Adipocyte (in vitro differentiated cells): ENCODE results near the gene ZMYM4.

Experiments
- DNase-seq: peaks from one replicate; pipeline ENCODE4 v3.0.0-alpha.2; 2015; ENCODE audit warnings: low read depth
- H3K27me3 ChIP-seq: replicated peaks from 2 replicates; pipeline ENCODE4 v1.7.0; 2013; ENCODE audit warnings: mild to moderate bottlenecking, low read length, moderate library complexity; ENCODE audit not compliant: control insufficient read depth, insufficient read depth
- H3K36me3 ChIP-seq: 2 replicates; pipeline ENCODE4 v1.7.0; 2013; ENCODE audit warnings: low read length, mild to moderate bottlenecking, moderate library complexity; ENCODE audit not compliant: control insufficient read depth, insufficient read depth, severe bottlenecking
- H3K4me1 ChIP-seq: 2 replicates; pipeline ENCODE4 v1.7.0; 2013; ENCODE audit warnings: mild to moderate bottlenecking, low read length, moderate library complexity; ENCODE audit not compliant: control insufficient read depth, insufficient read depth
- H3K4me3 ChIP-seq: 2 replicates; pipeline ENCODE4 v1.7.0; 2013; ENCODE audit warnings: mild to moderate bottlenecking, low read length, moderate library complexity
- H3K9ac ChIP-seq: 2 replicates; pipeline ENCODE4 v1.7.0; 2013; ENCODE audit warnings: mild to moderate bottlenecking, low read length, moderate library complexity
- H3K9me3 ChIP-seq: 2 replicates; pipeline ENCODE4 v1.7.0; 2013; ENCODE audit warnings: mild to moderate bottlenecking, low read length, moderate library complexity; ENCODE audit not compliant: control insufficient read depth

The ZMYM4 gene

DNA sequence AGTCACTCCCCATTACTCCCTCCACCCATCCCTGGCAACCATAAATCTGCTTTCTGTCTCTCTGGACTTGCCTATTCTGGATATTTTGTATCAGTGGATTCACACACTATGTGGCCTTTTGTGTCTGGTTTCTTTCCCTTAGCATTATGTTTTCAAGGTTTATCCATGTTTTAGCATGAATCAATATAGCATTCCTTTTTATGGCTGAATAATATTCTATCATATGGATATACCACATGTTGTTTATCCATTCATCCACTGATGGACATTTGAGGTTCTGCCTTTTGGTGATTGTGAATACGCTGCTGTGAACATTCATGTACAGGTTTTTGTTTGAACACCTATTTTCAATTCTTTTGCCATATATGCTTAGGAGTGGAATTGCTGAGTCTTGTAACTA, 140.4 kb downstream of the ZMYM4 start:
- H3K36me3 ChIP-seq = peaks cover 53% of the 10 kb centered on the region
- no peak overlapping the region for H3K9ac ChIP-seq
- no peak overlapping the region for H3K4me3 ChIP-seq
- no peaks in the 10 kb centered on the region for H3K4me1 ChIP-seq
- DNase-seq = no peak
- H3K27me3 ChIP-seq = no peaks in the 10 kb centered on the region
- H3K9me3 ChIP-seq = no peaks in the 10 kb centered on the region

DNA sequence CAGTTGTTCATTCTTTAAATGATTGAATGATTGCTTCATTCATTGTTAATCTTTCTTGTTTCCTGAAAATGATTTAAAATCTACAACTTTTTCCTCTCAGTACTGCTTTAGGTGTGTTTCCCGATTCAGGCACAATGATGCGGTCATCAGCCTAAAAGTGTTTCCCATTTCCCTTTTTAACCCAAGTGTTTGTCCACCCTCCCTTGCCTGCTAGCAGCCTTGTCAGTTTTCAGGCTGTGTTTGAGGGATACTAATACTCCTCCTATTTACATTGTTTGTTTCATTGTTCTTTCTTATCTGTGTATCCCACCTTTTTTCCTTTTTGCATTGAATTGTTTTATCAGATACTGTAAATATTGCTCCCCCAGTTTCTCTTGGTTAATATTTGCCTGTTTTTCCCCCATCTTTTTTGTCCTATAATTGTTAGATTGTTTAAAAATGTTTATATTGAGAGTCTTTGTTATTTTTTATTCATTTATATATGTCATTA, 157.6 kb downstream of the ZMYM4 start:
- Histone ChIP-seq H3K4me3 (no peak overlapping the region), H3K9me3 (no peaks in the 10 kb centered on the region), H3K9ac (no peak overlapping the region), H3K4me1 (no peaks in the 10 kb centered on the region), H3K27me3 (no peaks in the 10 kb centered on the region), H3K36me3 (peaks cover 37% of the 10 kb centered on the region)
- DNase-seq = no peak

DNA sequence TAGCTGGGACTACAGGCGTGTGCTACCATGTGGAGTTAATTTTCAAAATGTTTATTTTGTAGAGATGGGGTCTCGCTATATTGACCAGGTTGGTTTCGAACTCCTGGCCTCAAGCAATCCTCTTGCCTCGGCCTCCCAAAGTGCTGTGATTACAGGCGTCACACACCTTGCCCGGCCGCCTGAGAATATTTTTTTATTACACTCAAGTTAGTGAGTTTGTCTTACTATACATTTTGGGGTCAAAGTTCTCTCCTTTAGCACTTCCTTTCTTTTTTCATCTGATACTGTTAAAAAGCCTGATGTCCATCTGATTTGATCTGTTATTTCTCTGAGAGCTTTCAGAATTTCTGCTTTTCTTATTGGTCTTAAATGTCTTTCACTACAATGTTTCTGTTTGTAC, 159.9 kb downstream of the ZMYM4 start:
- Histone ChIP-seq H3K36me3 (peaks cover 38% of the 10 kb centered on the region), H3K9me3 (no peaks in the 10 kb centered on the region), H3K27me3 (no peaks in the 10 kb centered on the region), H3K4me3 (no peak overlapping the region), H3K9ac (no peak overlapping the region), H3K4me1 (no peaks in the 10 kb centered on the region)
- DNase-seq = no peak

DNA sequence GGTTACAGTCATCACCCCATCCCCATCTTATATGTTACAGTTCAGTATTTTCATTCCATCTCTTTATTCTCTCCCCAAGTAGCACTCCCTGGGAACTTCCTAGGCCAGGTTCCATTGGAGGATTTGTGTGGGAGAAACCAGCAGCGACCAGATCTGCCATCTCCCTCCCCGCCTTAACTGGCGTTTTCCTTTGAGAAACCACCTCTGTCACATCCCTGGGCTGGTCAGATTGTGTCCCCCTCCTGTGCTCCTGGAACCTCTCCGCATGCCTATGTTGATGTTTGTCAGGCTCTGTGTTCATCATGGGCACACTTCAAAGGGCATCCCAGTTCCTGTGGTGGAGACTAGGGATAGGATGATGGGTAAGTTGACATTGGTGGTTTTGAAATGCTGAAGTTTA, 162.3 kb downstream of the ZMYM4 start:
- Histone ChIP-seq H3K36me3 (peaks cover 47% of the 10 kb centered on the region), H3K27me3 (no peaks in the 10 kb centered on the region), H3K4me3 (no peak overlapping the region), H3K9me3 (no peaks in the 10 kb centered on the region), H3K9ac (no peak overlapping the region), H3K4me1 (no peaks in the 10 kb centered on the region)
- DNase-seq = no peak

DNA sequence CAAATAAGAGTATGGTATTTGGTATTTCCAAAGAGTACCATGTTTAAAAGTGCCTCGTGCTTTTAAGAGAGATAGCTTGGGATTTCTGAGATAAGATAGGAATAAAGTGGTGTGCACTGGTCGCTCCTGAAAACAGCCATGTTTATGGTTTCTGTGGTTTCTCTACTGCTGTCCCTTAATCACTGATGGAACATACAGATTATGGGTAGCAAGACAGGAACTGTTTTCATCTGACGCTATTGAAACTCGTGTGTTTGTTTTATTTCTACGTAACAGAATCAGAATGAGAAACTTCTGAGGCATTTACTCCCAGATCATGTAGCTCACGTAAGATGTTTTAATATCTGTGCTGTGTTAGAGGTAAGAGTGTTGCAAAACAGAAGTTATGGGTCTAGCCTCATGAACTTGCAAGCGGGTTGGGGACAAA, 162.7 kb downstream of the ZMYM4 start:
- Histone ChIP-seq H3K4me3 (no peak overlapping the region), H3K9ac (no peak overlapping the region), H3K27me3 (no peaks in the 10 kb centered on the region), H3K36me3 (peaks cover 51% of the 10 kb centered on the region), H3K4me1 (no peaks in the 10 kb centered on the region), H3K9me3 (no peaks in the 10 kb centered on the region)
- DNase-seq = no peak

DNA sequence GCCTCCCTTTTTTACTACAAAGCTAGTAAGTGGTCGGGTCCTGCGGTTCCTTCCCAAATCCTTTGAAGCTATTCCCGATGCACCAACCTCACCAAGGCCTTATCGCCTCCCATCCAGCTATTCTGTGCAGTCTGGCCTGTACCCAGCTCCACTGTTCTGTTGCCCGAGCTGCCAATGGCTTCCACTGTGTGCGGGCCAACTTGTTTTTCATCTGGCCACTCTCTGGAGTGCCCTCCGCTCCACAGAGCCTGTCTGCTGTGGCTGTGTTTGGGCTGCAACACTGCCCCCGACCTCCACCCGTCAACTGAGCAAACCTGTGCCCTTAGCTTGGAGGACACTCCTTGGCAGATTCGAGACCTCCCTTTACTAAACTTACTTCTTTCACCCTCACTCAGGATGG, 163.7 kb downstream of the ZMYM4 start:
- no peaks in the 10 kb centered on the region for H3K27me3 ChIP-seq
- H3K9ac ChIP-seq = no peak overlapping the region
- no peak for DNase-seq
- no peaks in the 10 kb centered on the region for H3K9me3 ChIP-seq
- peaks cover 45% of the 10 kb centered on the region for H3K36me3 ChIP-seq
- no peaks in the 10 kb centered on the region for H3K4me1 ChIP-seq
- no peak overlapping the region for H3K4me3 ChIP-seq

DNA sequence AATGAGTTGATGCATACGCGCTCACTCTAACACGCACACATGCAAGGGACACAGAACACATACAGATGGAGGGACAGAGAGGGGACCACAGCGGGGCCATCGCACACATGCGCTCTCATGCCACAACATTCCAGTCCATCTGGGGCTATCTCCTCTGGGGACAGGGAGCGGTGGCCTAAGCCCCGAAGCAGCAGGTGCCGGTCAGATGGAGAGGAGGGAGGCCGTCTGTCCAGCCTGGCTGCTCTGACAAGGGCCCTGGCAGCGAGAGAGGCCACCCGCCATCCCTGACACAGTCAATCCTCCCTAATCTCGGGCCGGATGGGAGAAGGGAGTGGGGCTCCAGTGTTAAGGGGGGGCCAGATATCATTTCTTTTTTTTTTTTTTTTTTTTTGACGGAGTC, 165.2 kb downstream of the ZMYM4 start:
- no peak for DNase-seq
- Histone ChIP-seq H3K9me3 (no peaks in the 10 kb centered on the region), H3K27me3 (no peaks in the 10 kb centered on the region), H3K9ac (no peak overlapping the region), H3K4me3 (no peak overlapping the region), H3K4me1 (no peaks in the 10 kb centered on the region), H3K36me3 (peaks cover 45% of the 10 kb centered on the region)

DNA sequence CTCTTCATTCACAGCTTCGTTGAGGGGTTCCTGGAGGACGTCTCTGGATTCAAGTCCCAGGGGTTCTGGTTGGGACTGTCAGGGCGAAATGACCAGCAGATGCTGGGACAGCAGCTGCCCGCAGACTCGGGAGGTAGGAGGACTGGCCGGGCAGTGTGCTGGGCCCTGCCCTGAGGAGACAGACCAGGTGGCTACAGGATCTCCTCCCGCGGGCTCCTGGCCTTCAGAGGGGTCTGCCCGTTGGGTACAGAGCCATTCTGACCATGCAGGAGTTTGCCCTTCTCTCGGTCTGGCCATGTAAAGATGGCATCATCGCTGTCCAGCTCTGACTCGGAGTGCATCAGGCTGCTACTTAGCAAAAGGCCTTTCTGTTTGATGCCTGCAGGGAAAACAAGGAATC, 166.2 kb downstream of the ZMYM4 start:
- Histone ChIP-seq H3K9me3 (no peaks in the 10 kb centered on the region), H3K36me3 (peaks cover 54% of the 10 kb centered on the region)

DNA sequence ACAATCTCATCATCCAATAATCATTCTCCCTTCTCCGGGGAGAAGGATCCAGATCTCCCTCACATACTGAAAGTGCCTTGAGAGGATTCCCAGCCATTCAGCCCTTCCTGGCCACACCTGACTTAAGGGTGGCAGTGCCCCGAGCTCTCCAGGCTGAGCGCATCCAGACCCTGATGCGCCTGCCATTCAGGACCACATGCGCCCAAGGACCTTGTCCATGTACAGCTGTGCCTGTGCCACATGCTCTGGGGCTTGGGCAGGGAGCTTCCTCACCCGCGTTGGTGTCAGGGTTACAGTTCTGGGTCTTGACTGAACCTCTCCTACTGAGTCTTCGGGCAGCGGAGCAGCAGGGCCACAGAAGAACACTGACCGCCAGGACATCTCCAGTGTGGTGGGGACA, 167.6 kb downstream of the ZMYM4 start:
- Histone ChIP-seq H3K36me3 (peaks cover 62% of the 10 kb centered on the region), H3K4me1 (no peaks in the 10 kb centered on the region), H3K27me3 (no peaks in the 10 kb centered on the region), H3K9ac (no peak overlapping the region), H3K9me3 (no peaks in the 10 kb centered on the region), H3K4me3 (no peak overlapping the region)
- DNase-seq = no peak

More for the DNA sequence above, 166.2 kb downstream of the ZMYM4 start:
- no peaks in the 10 kb centered on the region for H3K4me1 ChIP-seq
- no peaks in the 10 kb centered on the region for H3K27me3 ChIP-seq
- DNase-seq = no peak
- H3K4me3 ChIP-seq = no peak overlapping the region
- no peak overlapping the region for H3K9ac ChIP-seq

DNA sequence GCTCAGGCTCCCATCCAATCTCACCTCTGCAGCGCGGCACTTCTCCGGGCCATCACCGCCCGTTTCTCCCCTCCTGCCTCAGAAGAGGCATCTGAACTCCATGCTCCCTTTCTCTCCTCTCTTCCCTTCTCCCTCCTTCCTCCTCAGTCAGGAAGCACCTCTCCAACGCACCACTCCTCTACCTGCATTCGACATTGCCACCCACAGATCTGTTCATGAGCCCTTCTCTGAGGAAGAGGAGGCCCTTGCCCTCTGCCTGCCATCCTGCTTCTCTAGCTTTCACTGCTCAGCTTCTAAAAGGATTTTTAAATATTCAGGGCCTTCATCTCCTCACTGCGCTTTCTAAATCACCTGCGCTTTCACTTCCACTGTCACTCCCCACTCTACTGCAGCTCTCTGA, 168.7 kb downstream of the ZMYM4 start:
- H3K9me3 ChIP-seq = no peaks in the 10 kb centered on the region
- H3K4me3 ChIP-seq = no peak overlapping the region
- peaks cover 63% of the 10 kb centered on the region for H3K36me3 ChIP-seq
- H3K9ac ChIP-seq = no peak overlapping the region
- no peaks in the 10 kb centered on the region for H3K27me3 ChIP-seq
- no peak for DNase-seq
- no peaks in the 10 kb centered on the region for H3K4me1 ChIP-seq

DNA sequence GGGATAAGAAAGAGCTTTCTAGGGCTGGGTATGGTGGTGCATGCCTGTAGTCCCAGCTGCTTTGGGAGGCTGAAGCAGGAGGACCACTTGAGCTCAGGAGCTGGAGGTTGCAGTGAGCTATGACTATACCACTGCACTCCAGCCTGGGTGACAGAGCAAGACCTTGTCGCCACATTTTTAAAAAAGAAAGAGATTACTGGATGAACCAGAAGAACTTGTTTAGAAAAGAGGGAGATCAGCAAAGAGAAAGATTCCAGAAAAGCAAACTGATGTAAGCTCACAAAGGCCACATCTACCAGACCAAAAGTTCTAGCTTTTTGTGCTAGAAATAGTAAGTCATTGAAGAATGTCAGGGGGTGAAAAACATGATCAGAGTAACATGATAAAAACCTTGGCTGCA, 171.1 kb downstream of the ZMYM4 start:
- no peaks in the 10 kb centered on the region for H3K9me3 ChIP-seq
- DNase-seq = no peak
- no peaks in the 10 kb centered on the region for H3K27me3 ChIP-seq
- no peaks in the 10 kb centered on the region for H3K4me1 ChIP-seq
- H3K9ac ChIP-seq = no peak overlapping the region
- H3K36me3 ChIP-seq = peaks cover 64% of the 10 kb centered on the region
- H3K4me3 ChIP-seq = no peak overlapping the region

DNA sequence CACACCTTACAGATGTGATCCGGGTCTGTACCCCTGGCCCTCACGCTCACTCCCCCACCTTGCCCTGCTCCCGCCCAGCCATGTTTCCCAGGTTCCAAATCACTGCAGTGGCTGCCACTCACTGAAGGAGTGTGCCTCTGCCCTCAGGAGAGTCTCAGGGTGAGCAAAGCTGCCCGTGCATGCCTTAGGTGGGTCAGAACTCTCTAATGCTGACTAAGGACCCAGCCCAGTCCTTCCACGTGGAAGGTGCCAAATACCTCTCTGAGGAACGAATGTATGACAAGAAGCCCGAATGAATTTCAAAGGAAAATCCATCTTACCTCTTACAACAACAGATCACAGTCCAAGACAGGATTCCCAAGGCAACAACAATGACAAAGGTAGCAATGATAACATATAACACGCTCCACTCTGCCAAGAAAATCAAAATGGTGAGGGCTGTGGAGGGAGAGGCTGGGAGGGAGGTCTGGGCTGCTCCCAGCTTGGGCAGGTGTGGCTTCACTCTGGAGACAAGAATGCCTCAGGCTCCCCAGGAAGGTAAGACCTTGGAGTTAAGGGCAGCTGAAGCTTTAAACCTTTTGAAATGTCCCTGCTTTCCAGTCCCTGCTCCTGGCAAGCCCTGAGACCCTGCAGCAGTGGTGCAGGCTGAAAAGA, 173.5 kb downstream of the ZMYM4 start:
- DNase-seq = no peak
- Histone ChIP-seq H3K9me3 (no peaks in the 10 kb centered on the region), H3K4me3 (no peak overlapping the region), H3K36me3 (peaks cover 47% of the 10 kb centered on the region), H3K9ac (no peak overlapping the region), H3K4me1 (peaks cover 2% of the 10 kb centered on the region), H3K27me3 (no peaks in the 10 kb centered on the region)
